GM23338 (cell line): ENCODE measurements around the gene LTB. TPM values are rescaled to one million over a fixed set of nuclear protein-coding genes. Genes with fewer than 3 reads are reported as not detected.

Experiments used
- ATAC-seq: fragments of 200-7000 bp; cut with Tn5 transposase; 3 replicates; pipeline ENCODE4 v1.9.1; 2020
- DNase-seq: peaks from one replicate; pipeline ENCODE4 v3.0.0-alpha.2; 2015; ENCODE audit warnings: low spot score
- H2AFZ ChIP-seq: fragments of 200-600 bp; sonication (generic); 2 replicates; pipeline ENCODE4 v1.8.0; 2016; ENCODE audit warnings: antibody characterized with exemption, mild to moderate bottlenecking, moderate library complexity
- H3F3A ChIP-seq: fragments of 200-600 bp; sonication (generic); replicated peaks from 2 replicates; pipeline ENCODE4 v1.8.0; 2017; ENCODE audit warnings: antibody characterized with exemption, mixed run types, low read depth
- H3K27ac ChIP-seq: fragments of 200-600 bp; sonication (generic); 2 replicates; pipeline ENCODE4 v1.6.1; 2016; ENCODE audit warnings: low read depth
- H3K27me3 ChIP-seq: fragments of 200-600 bp; sonication (generic); 2 replicates; pipeline ENCODE4 v1.8.0; 2016; ENCODE audit warnings: mild to moderate bottlenecking, mixed run types, moderate library complexity; ENCODE audit not compliant: insufficient read depth
- H3K36me3 ChIP-seq: fragments of 200-600 bp; sonication (generic); 2 replicates; pipeline ENCODE4 v1.8.0; 2016; ENCODE audit warnings: mild to moderate bottlenecking; ENCODE audit not compliant: insufficient read depth
- H3K4me1 ChIP-seq: fragments of 200-600 bp; sonication (generic); 2 replicates; pipeline ENCODE4 v1.8.0; 2016; ENCODE audit warnings: mild to moderate bottlenecking, moderate library complexity; ENCODE audit not compliant: insufficient read depth
- H3K4me2 ChIP-seq: fragments of 200-600 bp; sonication (generic); 2 replicates; pipeline ENCODE4 v1.7.1; 2017; ENCODE audit warnings: mixed run types
- H3K4me3 ChIP-seq: fragments of 200-600 bp; sonication (generic); 2 replicates; pipeline ENCODE4 v1.6.1; 2016; ENCODE audit warnings: mixed run types
- H3K79me2 ChIP-seq: fragments of 200-600 bp; sonication (generic); replicated peaks from 2 replicates; pipeline ENCODE4 v1.8.0; 2017; ENCODE audit warnings: mild to moderate bottlenecking; ENCODE audit not compliant: insufficient read depth
- H3K9me2 ChIP-seq: fragments of 200-600 bp; sonication (generic); 2 replicates; pipeline ENCODE4 v1.8.0; 2017; ENCODE audit not compliant: insufficient read depth
- H4K20me1 ChIP-seq: fragments of 200-600 bp; sonication (generic); replicated peaks from 2 replicates; pipeline ENCODE4 v1.8.0; 2017; ENCODE audit warnings: mild to moderate bottlenecking; ENCODE audit not compliant: insufficient read depth
- H3K27ac Mint-ChIP-seq: 2 replicates; pipeline ENCODE4 v1.8.0; 2020; ENCODE audit warnings: inconsistent platforms, mild to moderate bottlenecking, moderate library complexity, mixed read lengths
- H3K27me3 Mint-ChIP-seq: 3 replicates; pipeline ENCODE4 v1.8.0; 2022; ENCODE audit warnings: low read depth, mild to moderate bottlenecking, moderate library complexity, mixed read lengths, inconsistent platforms; ENCODE audit not compliant: insufficient read depth, poor library complexity
- H3K36me3 Mint-ChIP-seq: 3 replicates; pipeline ENCODE4 v1.8.0; 2021; ENCODE audit warnings: low read depth, mild to moderate bottlenecking, inconsistent platforms, moderate library complexity, mixed read lengths
- H3K4me1 Mint-ChIP-seq: 3 replicates; pipeline ENCODE4 v1.8.0; 2020; ENCODE audit warnings: mild to moderate bottlenecking, inconsistent platforms, mixed read lengths
- H3K4me3 Mint-ChIP-seq: 3 replicates; pipeline ENCODE4 v1.8.0; 2021; ENCODE audit warnings: moderate library complexity, mild to moderate bottlenecking, inconsistent platforms, mixed read lengths
- H3K9me3 Mint-ChIP-seq: 3 replicates; pipeline ENCODE4 v1.8.0; 2020; ENCODE audit warnings: moderate library complexity, mild to moderate bottlenecking, inconsistent platforms, mixed read lengths
- JUNB ChIP-seq: IDR thresholded peaks from one replicate; pipeline ENCODE4 v1.6.1; 2016; ENCODE audit warnings: antibody characterized with exemption; ENCODE audit not compliant: unreplicated experiment
- NANOG ChIP-seq: IDR thresholded peaks from 2 replicates; pipeline ENCODE4 v1.6.1; 2016; ENCODE audit warnings: antibody characterized with exemption, borderline replicate concordance
- POLR2AphosphoS5 ChIP-seq: IDR thresholded peaks from 2 replicates; pipeline ENCODE4 v1.6.1; 2016; ENCODE audit warnings: antibody characterized with exemption, low read depth
- polyA plus RNA-seq: library from polyadenylated mRNA; unstranded; fragments of >200 nt; fragmentation: Nextera tagmentation; extraction: Ambion mirVana; gene quantifications from 2 replicates; pipeline ENCODE4 v1.2.1, GENCODE V29; 2016
- total RNA-seq: library from RNA; depleted of rRNA; stranded (reverse); fragments of >200 nt; shearing (Covaris generic); gene quantifications from 2 replicates; pipeline ENCODE4 v1.2.3, GENCODE V29; 2014
- TF ChIP-seq, protein P1 (sequence below): fragments of 250-450 bp; sonication (Bioruptor Pico); IDR thresholded peaks from 2 replicates; pipeline ENCODE4 v1.5.0; 2020; ENCODE audit warnings: mild to moderate bottlenecking, moderate library complexity

LTB gene
- total and polyA plus RNA-seq, 2 experiments from 2014 or later, result 1.7 TPM; not detected in 1

DNA sequence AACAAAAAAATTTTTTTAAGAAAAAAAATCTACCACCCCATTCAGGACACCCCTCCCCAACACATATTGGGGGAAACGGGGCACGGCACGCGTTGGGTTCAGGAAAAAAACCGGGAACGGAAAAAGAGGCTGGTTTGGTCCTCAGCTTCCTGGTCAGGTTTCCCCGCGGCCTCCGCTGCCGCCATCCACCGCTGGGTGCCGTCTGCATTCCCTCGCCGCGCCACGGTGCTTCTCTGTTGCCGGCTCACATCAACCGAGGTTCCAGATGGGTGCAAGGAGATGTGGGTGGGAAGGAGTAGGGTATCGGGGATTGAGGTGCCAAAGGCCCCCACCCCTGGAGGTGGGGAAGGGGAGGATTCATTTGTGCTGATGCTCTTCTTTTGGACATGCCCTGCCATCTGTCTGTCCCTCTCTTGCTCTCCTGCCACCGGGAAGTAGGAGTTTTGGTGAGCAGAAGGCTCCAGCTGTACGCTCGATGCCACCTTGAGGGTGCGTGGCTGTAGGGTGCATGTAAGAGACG, 47.6 kb downstream of the LTB start (continued):
- TF ChIP-seq, protein P1, sequence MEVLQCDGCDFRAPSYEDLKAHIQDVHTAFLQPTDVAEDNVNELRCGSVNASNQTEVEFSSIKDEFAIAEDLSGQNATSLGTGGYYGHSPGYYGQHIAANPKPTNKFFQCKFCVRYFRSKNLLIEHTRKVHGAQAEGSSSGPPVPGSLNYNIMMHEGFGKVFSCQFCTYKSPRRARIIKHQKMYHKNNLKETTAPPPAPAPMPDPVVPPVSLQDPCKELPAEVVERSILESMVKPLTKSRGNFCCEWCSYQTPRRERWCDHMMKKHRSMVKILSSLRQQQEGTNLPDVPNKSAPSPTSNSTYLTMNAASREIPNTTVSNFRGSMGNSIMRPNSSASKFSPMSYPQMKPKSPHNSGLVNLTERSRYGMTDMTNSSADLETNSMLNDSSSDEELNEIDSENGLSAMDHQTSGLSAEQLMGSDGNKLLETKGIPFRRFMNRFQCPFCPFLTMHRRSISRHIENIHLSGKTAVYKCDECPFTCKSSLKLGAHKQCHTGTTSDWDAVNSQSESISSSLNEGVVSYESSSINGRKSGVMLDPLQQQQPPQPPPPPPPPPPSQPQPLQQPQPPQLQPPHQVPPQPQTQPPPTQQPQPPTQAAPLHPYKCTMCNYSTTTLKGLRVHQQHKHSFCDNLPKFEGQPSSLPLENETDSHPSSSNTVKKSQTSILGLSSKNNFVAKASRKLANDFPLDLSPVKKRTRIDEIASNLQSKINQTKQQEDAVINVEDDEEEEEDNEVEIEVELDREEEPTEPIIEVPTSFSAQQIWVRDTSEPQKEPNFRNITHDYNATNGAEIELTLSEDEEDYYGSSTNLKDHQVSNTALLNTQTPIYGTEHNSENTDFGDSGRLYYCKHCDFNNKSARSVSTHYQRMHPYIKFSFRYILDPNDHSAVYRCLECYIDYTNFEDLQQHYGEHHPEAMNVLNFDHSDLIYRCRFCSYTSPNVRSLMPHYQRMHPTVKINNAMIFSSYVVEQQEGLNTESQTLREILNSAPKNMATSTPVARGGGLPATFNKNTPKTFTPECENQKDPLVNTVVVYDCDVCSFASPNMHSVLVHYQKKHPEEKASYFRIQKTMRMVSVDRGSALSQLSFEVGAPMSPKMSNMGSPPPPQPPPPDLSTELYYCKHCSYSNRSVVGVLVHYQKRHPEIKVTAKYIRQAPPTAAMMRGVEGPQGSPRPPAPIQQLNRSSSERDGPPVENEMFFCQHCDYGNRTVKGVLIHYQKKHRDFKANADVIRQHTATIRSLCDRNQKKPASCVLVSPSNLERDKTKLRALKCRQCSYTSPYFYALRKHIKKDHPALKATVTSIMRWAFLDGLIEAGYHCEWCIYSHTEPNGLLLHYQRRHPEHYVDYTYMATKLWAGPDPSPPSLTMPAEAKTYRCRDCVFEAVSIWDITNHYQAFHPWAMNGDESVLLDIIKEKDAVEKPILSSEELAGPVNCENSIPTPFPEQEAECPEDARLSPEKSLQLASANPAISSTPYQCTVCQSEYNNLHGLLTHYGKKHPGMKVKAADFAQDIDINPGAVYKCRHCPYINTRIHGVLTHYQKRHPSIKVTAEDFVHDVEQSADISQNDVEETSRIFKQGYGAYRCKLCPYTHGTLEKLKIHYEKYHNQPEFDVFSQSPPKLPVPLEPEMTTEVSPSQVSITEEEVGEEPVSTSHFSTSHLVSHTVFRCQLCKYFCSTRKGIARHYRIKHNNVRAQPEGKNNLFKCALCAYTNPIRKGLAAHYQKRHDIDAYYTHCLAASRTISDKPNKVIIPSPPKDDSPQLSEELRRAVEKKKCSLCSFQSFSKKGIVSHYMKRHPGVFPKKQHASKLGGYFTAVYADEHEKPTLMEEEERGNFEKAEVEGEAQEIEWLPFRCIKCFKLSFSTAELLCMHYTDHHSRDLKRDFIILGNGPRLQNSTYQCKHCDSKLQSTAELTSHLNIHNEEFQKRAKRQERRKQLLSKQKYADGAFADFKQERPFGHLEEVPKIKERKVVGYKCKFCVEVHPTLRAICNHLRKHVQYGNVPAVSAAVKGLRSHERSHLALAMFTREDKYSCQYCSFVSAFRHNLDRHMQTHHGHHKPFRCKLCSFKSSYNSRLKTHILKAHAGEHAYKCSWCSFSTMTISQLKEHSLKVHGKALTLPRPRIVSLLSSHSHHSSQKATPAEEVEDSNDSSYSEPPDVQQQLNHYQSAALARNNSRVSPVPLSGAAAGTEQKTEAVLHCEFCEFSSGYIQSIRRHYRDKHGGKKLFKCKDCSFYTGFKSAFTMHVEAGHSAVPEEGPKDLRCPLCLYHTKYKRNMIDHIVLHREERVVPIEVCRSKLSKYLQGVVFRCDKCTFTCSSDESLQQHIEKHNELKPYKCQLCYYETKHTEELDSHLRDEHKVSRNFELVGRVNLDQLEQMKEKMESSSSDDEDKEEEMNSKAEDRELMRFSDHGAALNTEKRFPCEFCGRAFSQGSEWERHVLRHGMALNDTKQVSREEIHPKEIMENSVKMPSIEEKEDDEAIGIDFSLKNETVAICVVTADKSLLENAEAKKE, result no peak

DNA sequence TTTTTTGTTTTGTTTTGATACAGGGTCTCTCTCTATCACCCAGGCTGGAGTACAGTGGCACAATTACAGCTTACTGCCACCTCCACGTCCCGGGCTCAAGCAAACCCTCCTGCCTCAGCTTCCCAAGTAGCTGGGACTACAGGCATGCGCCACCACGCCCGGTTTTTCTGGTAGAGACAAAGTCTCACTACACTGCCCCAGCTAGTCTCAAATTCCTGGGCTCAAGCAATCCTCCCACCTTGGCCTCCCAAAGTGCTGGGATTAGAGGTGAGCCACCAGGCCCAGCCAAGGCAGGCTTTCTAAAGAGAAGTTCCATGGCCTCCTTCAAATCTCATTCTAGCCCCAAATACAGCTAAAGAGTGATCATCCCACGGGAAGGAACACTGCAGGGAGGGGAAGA, 48.2 kb downstream of the LTB start:
- Histone ChIP-seq H3K27me3 (no peaks in the 10 kb centered on the region), H4K20me1 (peaks cover 75% of the 10 kb centered on the region), H3F3A (peaks cover 76% of the 10 kb centered on the region), H3K79me2 (peaks cover 70% of the 10 kb centered on the region), H3K9me2 (no peaks in the 10 kb centered on the region), H3K4me1 (peaks cover under 1% of the 10 kb centered on the region; the same call in 1 of the 2 replicates), H3K4me3 (no peak overlapping the region), H3K4me2 (no peak overlapping the region), H3K27ac (peak overlapping the region; percentile 66), H2AFZ (no peak overlapping the region), H3K36me3 (peaks cover 93% of the 10 kb centered on the region)
- peaks cover 18% of the 10 kb centered on the region for H3K27me3 Mint-ChIP-seq
- peaks cover 56% of the 10 kb centered on the region for H3K4me1 Mint-ChIP-seq
- no peak overlapping the region for H3K27ac Mint-ChIP-seq
- ATAC-seq, result no peak
- DNase-seq, result no peak
- no peak overlapping the region; the same call in 2 of the 3 replicates for H3K4me3 Mint-ChIP-seq
- H3K9me3 Mint-ChIP-seq, result no peaks in the 10 kb centered on the region
- no peak for TF ChIP-seq NANOG
- TF ChIP-seq POLR2AphosphoS5, result 0 out of 2 replicates have a peak, but pooled peaks have one; percentile 10
- peaks cover 99% of the 10 kb centered on the region for H3K36me3 Mint-ChIP-seq

DNA sequence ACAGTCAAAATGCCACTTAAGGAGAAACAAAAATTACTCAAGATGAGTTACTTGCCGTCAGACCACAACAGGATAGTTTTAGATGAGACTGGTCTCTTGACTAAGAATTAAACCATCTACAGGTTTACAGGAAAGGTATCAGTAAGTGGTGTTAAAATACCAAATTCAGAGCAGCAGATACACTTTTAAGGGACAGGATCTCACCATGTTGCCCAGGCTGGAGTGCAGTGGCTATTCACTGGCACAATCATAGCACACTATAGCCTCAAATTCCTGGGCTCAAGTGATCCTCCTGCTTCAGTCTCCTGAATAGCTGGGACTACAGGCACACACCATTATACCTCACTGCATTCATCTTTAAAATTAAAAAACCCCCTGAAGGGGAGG, 48.8 kb downstream of the LTB start:
- H3K9me3 Mint-ChIP-seq, result no peaks in the 10 kb centered on the region
- no peak overlapping the region for H3K27ac Mint-ChIP-seq
- peaks cover 65% of the 10 kb centered on the region for H3K79me2 ChIP-seq
- H3K27me3 Mint-ChIP-seq, result peaks cover 18% of the 10 kb centered on the region
- no peaks in the 10 kb centered on the region for H3K27me3 ChIP-seq
- ATAC-seq, result no peak
- H3K4me3 ChIP-seq, result no peak overlapping the region
- H3K4me3 Mint-ChIP-seq, result no peak overlapping the region
- H3K36me3 Mint-ChIP-seq, result peaks cover 96% of the 10 kb centered on the region
- peaks cover 87% of the 10 kb centered on the region for H3K36me3 ChIP-seq
- H3K9me2 ChIP-seq, result no peaks in the 10 kb centered on the region
- H4K20me1 ChIP-seq, result peaks cover 69% of the 10 kb centered on the region
- no peak for DNase-seq
- no peak overlapping the region for H3K4me2 ChIP-seq
- H2AFZ ChIP-seq, result no peak overlapping the region
- peaks cover 71% of the 10 kb centered on the region for H3F3A ChIP-seq
- H3K4me1 ChIP-seq, result peaks cover 2% of the 10 kb centered on the region
- H3K4me1 Mint-ChIP-seq, result peaks cover 54% of the 10 kb centered on the region
- peak overlapping the region; percentile 66; the same call in 1 of the 2 replicates for H3K27ac ChIP-seq
- TF ChIP-seq JUNB, result no peak
- no peak for TF ChIP-seq POLR2AphosphoS5
- TF ChIP-seq, protein P1, result no peak
